LNCaP clone FGC (cell line): ENCODE data around the gene CYP24A1.

Source experiments
- DNase-seq: peaks from one replicate; pipeline ENCODE4 v3.0.0-alpha.2; 2011; ENCODE audit warnings: low read depth
- H3K4me3 ChIP-seq: 2 replicates; pipeline ENCODE4 v1.5.1; 2011; ENCODE audit warnings: mild to moderate bottlenecking, low read depth, low read length, control low read depth
- TF ChIP-seq, protein P1 (sequence below): IDR thresholded peaks from 2 replicates; pipeline ENCODE4 v1.5.1; 2012; ENCODE audit warnings: mild to moderate bottlenecking; ENCODE audit not compliant: control insufficient read depth, insufficient read depth; ENCODE audit errors: extremely low read depth

Gene CYP24A1

DNA sequence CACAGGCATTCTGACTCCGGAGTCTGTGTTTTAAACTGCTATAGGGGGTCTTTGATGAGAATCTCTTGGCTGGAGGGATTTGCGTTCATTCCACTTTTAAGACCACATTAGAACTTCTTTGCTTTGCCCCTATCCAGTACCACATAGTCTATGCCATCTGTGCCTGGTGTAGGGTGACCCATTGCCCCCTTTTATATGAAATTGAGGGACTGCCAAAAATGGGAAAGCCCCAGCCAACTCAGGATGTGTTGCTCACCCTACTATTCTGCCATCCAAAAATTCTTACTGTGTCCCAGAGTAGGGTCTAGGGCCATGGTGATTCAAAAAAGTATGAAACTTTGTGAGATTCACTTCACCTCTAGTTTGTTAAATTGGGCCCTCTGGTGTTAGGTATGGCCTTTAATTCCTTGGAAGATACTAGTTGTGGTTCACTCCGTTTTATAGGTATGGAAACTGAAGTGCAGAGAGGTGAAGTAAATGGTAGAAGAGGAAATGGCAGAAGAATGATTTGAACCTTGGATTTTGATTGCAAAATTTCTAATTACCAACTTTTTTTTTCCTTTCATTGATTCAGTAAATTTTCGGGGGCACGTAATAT is 35.5 kb upstream of the CYP24A1 start:
- peak overlapping the region; percentile 70 for H3K4me3 ChIP-seq
- no peak for DNase-seq
- TF ChIP-seq, protein P1, sequence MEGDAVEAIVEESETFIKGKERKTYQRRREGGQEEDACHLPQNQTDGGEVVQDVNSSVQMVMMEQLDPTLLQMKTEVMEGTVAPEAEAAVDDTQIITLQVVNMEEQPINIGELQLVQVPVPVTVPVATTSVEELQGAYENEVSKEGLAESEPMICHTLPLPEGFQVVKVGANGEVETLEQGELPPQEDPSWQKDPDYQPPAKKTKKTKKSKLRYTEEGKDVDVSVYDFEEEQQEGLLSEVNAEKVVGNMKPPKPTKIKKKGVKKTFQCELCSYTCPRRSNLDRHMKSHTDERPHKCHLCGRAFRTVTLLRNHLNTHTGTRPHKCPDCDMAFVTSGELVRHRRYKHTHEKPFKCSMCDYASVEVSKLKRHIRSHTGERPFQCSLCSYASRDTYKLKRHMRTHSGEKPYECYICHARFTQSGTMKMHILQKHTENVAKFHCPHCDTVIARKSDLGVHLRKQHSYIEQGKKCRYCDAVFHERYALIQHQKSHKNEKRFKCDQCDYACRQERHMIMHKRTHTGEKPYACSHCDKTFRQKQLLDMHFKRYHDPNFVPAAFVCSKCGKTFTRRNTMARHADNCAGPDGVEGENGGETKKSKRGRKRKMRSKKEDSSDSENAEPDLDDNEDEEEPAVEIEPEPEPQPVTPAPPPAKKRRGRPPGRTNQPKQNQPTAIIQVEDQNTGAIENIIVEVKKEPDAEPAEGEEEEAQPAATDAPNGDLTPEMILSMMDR = no peak

DNA sequence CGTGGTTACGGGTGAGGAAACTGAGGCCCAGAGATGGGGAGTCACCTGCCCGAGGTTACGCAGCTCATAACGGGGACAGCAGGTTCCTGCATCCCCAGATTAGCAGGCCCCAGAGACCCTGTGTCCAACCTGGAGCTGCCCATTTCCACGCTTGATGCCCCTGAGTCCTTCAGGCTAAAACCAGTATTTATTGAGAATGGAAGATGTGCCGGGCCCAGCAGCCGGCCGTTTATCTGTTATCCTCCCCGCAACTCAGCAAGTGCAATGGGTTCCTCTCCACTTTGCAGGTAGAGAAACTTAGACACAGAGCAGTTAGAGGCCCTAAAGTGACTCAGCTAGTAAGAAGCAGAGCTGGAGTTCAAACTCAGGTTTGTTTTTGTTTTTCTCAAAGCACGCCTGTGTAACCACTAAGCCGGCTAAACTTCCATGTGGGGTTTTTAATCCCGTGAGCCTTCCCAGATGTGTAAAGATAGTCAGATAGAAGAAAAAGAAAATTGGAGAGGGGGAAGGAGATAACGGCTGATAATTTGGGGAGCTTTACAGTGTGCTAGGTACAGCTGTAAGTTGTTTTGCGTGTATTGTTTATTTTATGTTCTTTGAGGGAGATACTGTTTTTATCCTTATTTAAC is 34.9 kb upstream of the CYP24A1 start:
- no peak for DNase-seq
- TF ChIP-seq, protein P1 = no peak
- H3K4me3 ChIP-seq = peak overlapping the region; percentile 70

GRCh38 chr20:54207743-54208547 is 34.2 kb upstream of the CYP24A1 start, which contains the start of gene PFDN4:
Gene PFDN4, plus strand, starts transcription at chr20:54208087. Its CDS starts 14 bp downstream, at chr20:54208101.
- peak within 1 kb of the TSS; percentile 70 for H3K4me3 ChIP-seq
- TF ChIP-seq, protein P1 = peak; percentile 91
- DNase-seq = peak; percentile 45

GRCh38 chr20:54207053-54207742 is 33.4 kb upstream of the CYP24A1 start:
- no peak for DNase-seq
- TF ChIP-seq, protein P1 = no peak
- peak overlapping the region; percentile 70; the same call in 1 of the 2 replicates for H3K4me3 ChIP-seq

DNA sequence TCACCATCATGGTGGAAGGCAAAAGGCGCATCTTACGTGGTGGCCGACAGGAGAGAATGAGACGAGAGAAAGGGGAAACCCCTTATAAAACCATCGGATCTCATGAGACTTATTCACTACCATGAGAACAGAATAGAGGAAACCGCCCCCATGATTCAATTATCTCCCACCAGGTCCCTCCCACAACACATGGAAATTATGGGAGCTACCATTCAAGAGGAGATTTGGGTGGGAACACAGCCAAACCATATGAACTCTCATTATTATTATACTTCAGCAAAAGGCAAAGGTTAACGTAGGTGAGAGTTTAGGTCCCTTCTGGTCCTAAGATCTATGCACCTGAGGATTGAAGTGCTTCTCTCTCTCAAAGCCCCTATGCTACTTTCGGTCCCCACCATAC is 31.7 kb upstream of the CYP24A1 start:
- no peak for DNase-seq
- TF ChIP-seq, protein P1 = no peak
- no peak overlapping the region for H3K4me3 ChIP-seq

- DNase-seq = no peak
- no peak overlapping the region for H3K4me3 ChIP-seq
- TF ChIP-seq, protein P1 = no peak
Observed at GRCh38 chr20:54204481-54204880, 30.7 kb upstream of the CYP24A1 start.
